GM23248 (cell line): Measurements from ENCODE around the gene STUM. TPM values are rescaled to one million over a fixed set of nuclear protein-coding genes. Genes with fewer than 3 reads are reported as not detected.

ENCODE experiments used
- DNase-seq: peaks from one replicate; pipeline ENCODE4 v3.0.0-alpha.2; 2015
- H2AFZ ChIP-seq: fragments of 200-600 bp; sonication (generic); 2 replicates; pipeline ENCODE4 v1.6.1; 2016; ENCODE audit warnings: antibody characterized with exemption
- H3F3A ChIP-seq: fragments of 200-600 bp; sonication (generic); 2 replicates; pipeline ENCODE4 v1.6.1; 2016; ENCODE audit warnings: mild to moderate bottlenecking, antibody characterized with exemption, mixed run types; ENCODE audit not compliant: insufficient read depth
- H3K27ac ChIP-seq: fragments of 200-600 bp; sonication (generic); 2 replicates; pipeline ENCODE4 v1.5.1; 2016; ENCODE audit warnings: mild to moderate bottlenecking
- H3K27me3 ChIP-seq: fragments of 200-600 bp; sonication (generic); replicated peaks from 2 replicates; pipeline ENCODE4 v1.6.1; 2016; ENCODE audit warnings: mild to moderate bottlenecking; ENCODE audit not compliant: insufficient read depth
- H3K36me3 ChIP-seq: fragments of 200-600 bp; sonication (generic); 2 replicates; pipeline ENCODE4 v1.6.1; 2016; ENCODE audit warnings: low read depth, mild to moderate bottlenecking
- H3K4me1 ChIP-seq: fragments of 200-600 bp; sonication (generic); 2 replicates; pipeline ENCODE4 v1.6.1; 2016; ENCODE audit warnings: mild to moderate bottlenecking; ENCODE audit not compliant: insufficient read depth
- H3K4me2 ChIP-seq: fragments of 200-600 bp; sonication (generic); one replicate; pipeline ENCODE4 v1.6.1; 2016; ENCODE audit warnings: mild to moderate bottlenecking; ENCODE audit not compliant: unreplicated experiment
- H3K4me3 ChIP-seq: fragments of 200-600 bp; sonication (generic); 2 replicates; pipeline ENCODE4 v1.5.1; 2016; ENCODE audit warnings: mild to moderate bottlenecking
- H3K79me2 ChIP-seq: fragments of 200-600 bp; sonication (generic); 2 replicates; pipeline ENCODE4 v1.6.1; 2016; ENCODE audit warnings: mild to moderate bottlenecking; ENCODE audit not compliant: insufficient read depth
- H3K9ac ChIP-seq: fragments of 200-600 bp; sonication (generic); 2 replicates; pipeline ENCODE4 v1.6.1; 2016; ENCODE audit warnings: mild to moderate bottlenecking
- H3K9me2 ChIP-seq: fragments of 200-600 bp; sonication (generic); 2 replicates; pipeline ENCODE4 v1.6.1; 2016; ENCODE audit warnings: mixed run types, mild to moderate bottlenecking, moderate library complexity; ENCODE audit not compliant: insufficient read depth
- H3K9me3 ChIP-seq: fragments of 200-600 bp; sonication (generic); one replicate; pipeline ENCODE4 v1.6.1; 2017; ENCODE audit warnings: low read depth
- H4K20me1 ChIP-seq: fragments of 200-600 bp; sonication (generic); 2 replicates; pipeline ENCODE4 v1.6.0; 2016; ENCODE audit not compliant: insufficient read depth
- EZH2 ChIP-seq: fragments of 200-600 bp; sonication (generic); IDR thresholded peaks from 2 replicates; pipeline ENCODE4 v1.6.1; 2018; ENCODE audit warnings: antibody characterized with exemption, mild to moderate bottlenecking; ENCODE audit not compliant: insufficient read depth, poor library complexity, severe bottlenecking
- EZH2phosphoT487 ChIP-seq: fragments of 200-600 bp; sonication (generic); IDR thresholded peaks from 2 replicates; pipeline ENCODE4 v1.6.1; 2018; ENCODE audit warnings: antibody characterized with exemption, moderate library complexity, mild to moderate bottlenecking, low read depth; ENCODE audit not compliant: insufficient read depth
- WGBS, 2 experiments: methylation state at CpG; one replicate each; pipeline ENCODE4 v1.1.6; 2015 to 2017; ENCODE audit warnings: low lambda C conversion rate in 2 of 2, low coverage in 1 of 2; ENCODE audit errors: missing lambda C conversion rate in 2 of 2; 5-methylcytosine and 5-hydroxymethylcytosine counted together
- in situ Hi-C: fragments of 300-500 bp; cut with MboI; formaldehyde crosslinking; loops from 2 replicates; pipeline ENCODE4 v1.15.0; 2020
- polyA plus RNA-seq: library from polyadenylated mRNA; unstranded; fragments of >200 nt; fragmentation: Nextera tagmentation; extraction: Ambion mirVana; gene quantifications from 2 replicates; pipeline ENCODE4 v1.2.1, GENCODE V29; 2016
- total RNA-seq: library from RNA; depleted of rRNA; stranded (reverse); fragments of >200 nt; shearing (Covaris generic); gene quantifications from 2 replicates; pipeline ENCODE4 v1.2.3, GENCODE V29; 2014

The STUM gene
- total and polyA plus RNA-seq, 2 experiments from 2014 or later, result under 0.01 TPM; not detected in 1

GRCh38 chr1:226565476-226565875 lies 16.9 kb downstream of the STUM start:
- in situ Hi-C loops, result no loop called here
- H3K27me3 ChIP-seq, result peaks cover 27% of the 10 kb centered on the region
- H3K79me2 ChIP-seq, result no peaks in the 10 kb centered on the region
- H3K9me3 ChIP-seq, result no peaks in the 10 kb centered on the region
- no peaks in the 10 kb centered on the region for H3F3A ChIP-seq
- WGBS, 2 experiments, result 69 to 74% methylated on average over 7 to 8 of the region's 8 CpGs
- no peak overlapping the region for H3K4me2 ChIP-seq
- DNase-seq, result no peak
- TF ChIP-seq EZH2phosphoT487 (no peak), EZH2 (no peak)
- H3K27ac ChIP-seq, result no peak overlapping the region
- no peaks in the 10 kb centered on the region for H4K20me1 ChIP-seq
- no peak overlapping the region for H3K4me3 ChIP-seq
- no peak overlapping the region for H2AFZ ChIP-seq
- H3K4me1 ChIP-seq, result no peaks in the 10 kb centered on the region
- H3K9ac ChIP-seq, result no peak overlapping the region
- no peaks in the 10 kb centered on the region for H3K36me3 ChIP-seq
- H3K9me2 ChIP-seq, result no peaks in the 10 kb centered on the region

GRCh38 chr1:226566234-226566633 lies 17.7 kb downstream of the STUM start:
- Histone ChIP-seq H3K9me3 (no peaks in the 10 kb centered on the region), H3K27me3 (peaks cover 31% of the 10 kb centered on the region), H3K9me2 (no peaks in the 10 kb centered on the region), H3K79me2 (no peaks in the 10 kb centered on the region), H3K27ac (no peak overlapping the region), H3K36me3 (no peaks in the 10 kb centered on the region), H2AFZ (no peak overlapping the region), H3K4me3 (no peak overlapping the region), H3K4me2 (no peak overlapping the region), H3K4me1 (no peaks in the 10 kb centered on the region), H3K9ac (no peak overlapping the region), H3F3A (no peaks in the 10 kb centered on the region), H4K20me1 (no peaks in the 10 kb centered on the region)
- no peak for DNase-seq
- 43 to 50% methylated on average over 1 of the region's 1 CpG for WGBS, 2 experiments
- TF ChIP-seq EZH2phosphoT487 (no peak), EZH2 (no peak)
- in situ Hi-C loops, result no loop called here

GRCh38 chr1:226566760-226567159 lies 18.2 kb downstream of the STUM start:
- Histone ChIP-seq H3F3A (no peaks in the 10 kb centered on the region), H3K4me2 (no peak overlapping the region), H3K4me1 (no peaks in the 10 kb centered on the region), H4K20me1 (no peaks in the 10 kb centered on the region), H3K9me3 (no peaks in the 10 kb centered on the region), H2AFZ (no peak overlapping the region), H3K36me3 (no peaks in the 10 kb centered on the region), H3K4me3 (no peak overlapping the region), H3K9ac (no peak overlapping the region), H3K27ac (no peak overlapping the region), H3K79me2 (no peaks in the 10 kb centered on the region), H3K27me3 (peaks cover 31% of the 10 kb centered on the region), H3K9me2 (no peaks in the 10 kb centered on the region)
- no peak for TF ChIP-seq EZH2phosphoT487
- no peak for TF ChIP-seq EZH2
- in situ Hi-C loops, result no loop called here
- no peak for DNase-seq
- 50 to 56% methylated on average over 3 of the region's 3 CpGs for WGBS, 2 experiments

GRCh38 chr1:226568077-226568831 lies 19.7 kb downstream of the STUM start:
- Histone ChIP-seq H3K4me3 (no peak overlapping the region), H3K27ac (no peak overlapping the region), H3F3A (no peaks in the 10 kb centered on the region), H3K4me1 (no peaks in the 10 kb centered on the region), H3K9me3 (no peaks in the 10 kb centered on the region), H3K9ac (no peak overlapping the region), H3K36me3 (no peaks in the 10 kb centered on the region), H3K27me3 (peaks cover 31% of the 10 kb centered on the region), H3K9me2 (no peaks in the 10 kb centered on the region), H4K20me1 (no peaks in the 10 kb centered on the region), H3K79me2 (no peaks in the 10 kb centered on the region), H3K4me2 (no peak overlapping the region), H2AFZ (no peak overlapping the region)
- TF ChIP-seq EZH2 (no peak), EZH2phosphoT487 (no peak)
- peak; percentile 30 for DNase-seq
- in situ Hi-C loops, result no loop called here
- WGBS, 2 experiments, result 7 to 10% methylated on average over 13 of the region's 13 CpGs
